Testis (tissue), 2 donors: Measurements from ENCODE around the gene PRDX6.
"Not testable (repeated sequence)": the region's sequence is repeated elsewhere in the genome, so short reads cannot be mapped to it uniquely, and the experiment has no call there.

ENCODE experiments used
- POLR2A ChIP-seq: fragments of 450-650 bp; IDR thresholded peaks from one replicate; pipeline ENCODE4 v1.6.1; 2017; ENCODE audit warnings: antibody characterized with exemption, mild to moderate bottlenecking, moderate library complexity
- TF ChIP-seq, protein P1 (sequence below), 3 experiments: fragments of 450-650 bp in 2 of 3; fragments of 200-600 bp in 1 of 3; sonication (generic) in 1 of 3; IDR thresholded peaks; one replicate each; pipeline ENCODE4 v1.5.1; 2016 to 2019; ENCODE audit warnings: antibody characterized with exemption in 3 of 3, mild to moderate bottlenecking in 2 of 3, moderate library complexity in 1 of 3

DNA sequence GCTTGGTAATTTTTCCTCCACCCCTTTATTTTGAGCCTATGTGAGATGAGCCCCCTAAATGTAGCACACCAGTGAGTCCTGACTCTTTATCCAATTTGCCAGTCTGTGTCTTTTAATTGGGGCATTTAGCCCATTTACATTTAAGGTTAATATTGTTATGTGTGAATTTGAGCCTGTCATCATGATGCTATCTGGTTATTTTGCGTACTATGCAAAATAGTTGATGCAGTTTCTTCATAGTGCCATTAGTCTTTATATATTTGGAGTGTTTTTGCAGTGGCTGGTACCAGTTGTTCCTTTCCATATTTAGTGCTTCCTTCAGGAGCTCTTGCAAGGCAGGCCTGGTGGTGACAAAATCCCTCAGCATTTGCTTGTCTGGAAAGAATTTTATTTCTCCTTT, 37.4 kb downstream of the PRDX6 start:
- TF ChIP-seq POLR2A: not testable (repeated sequence)
- TF ChIP-seq, protein P1, sequence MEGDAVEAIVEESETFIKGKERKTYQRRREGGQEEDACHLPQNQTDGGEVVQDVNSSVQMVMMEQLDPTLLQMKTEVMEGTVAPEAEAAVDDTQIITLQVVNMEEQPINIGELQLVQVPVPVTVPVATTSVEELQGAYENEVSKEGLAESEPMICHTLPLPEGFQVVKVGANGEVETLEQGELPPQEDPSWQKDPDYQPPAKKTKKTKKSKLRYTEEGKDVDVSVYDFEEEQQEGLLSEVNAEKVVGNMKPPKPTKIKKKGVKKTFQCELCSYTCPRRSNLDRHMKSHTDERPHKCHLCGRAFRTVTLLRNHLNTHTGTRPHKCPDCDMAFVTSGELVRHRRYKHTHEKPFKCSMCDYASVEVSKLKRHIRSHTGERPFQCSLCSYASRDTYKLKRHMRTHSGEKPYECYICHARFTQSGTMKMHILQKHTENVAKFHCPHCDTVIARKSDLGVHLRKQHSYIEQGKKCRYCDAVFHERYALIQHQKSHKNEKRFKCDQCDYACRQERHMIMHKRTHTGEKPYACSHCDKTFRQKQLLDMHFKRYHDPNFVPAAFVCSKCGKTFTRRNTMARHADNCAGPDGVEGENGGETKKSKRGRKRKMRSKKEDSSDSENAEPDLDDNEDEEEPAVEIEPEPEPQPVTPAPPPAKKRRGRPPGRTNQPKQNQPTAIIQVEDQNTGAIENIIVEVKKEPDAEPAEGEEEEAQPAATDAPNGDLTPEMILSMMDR (IDR thresholded peaks at IDR 0.05): not testable (repeated sequence)
